GM18909 (cell line): ENCODE measurements around the gene NFKBIB.

ENCODE experiments used
- ATAC-seq: cut with Tn5 transposase; IDR thresholded peaks from one replicate; pipeline ENCODE4 v1.9.1; 2021; ENCODE audit warnings: mild to moderate bottlenecking; ENCODE audit not compliant: unreplicated experiment, poor library complexity

The NFKBIB gene

GRCh38 chr19:38952395-38953165, 52.8 kb downstream of the NFKBIB start:
- no peak for ATAC-seq

- no peak for ATAC-seq
Observed at GRCh38 chr19:38953677-38954076, 53.9 kb downstream of the NFKBIB start.

- no peak for ATAC-seq
Observed at GRCh38 chr19:38956264-38956663, 56.5 kb downstream of the NFKBIB start.

DNA sequence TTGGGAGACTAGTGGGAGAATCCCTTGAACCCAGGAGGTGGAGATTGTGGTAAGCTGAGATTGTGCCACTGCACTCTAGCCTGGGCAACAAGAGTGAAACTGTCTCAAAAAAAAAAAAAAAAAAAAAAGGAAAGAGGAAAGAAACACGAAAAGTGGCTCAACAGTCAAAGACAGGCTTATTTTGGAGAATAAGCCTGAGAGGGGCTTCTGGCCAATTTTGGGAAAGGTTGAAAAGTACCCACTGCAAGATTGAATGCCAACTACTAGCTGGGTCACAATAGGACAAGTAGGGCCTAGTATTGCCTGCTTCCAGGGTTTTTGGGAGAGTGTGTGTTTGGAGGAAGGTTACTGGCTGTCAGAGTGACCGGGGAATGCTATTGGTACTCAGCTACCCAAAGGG, 58.5 kb downstream of the NFKBIB start:
- ATAC-seq = no peak
